GM19467 (cell line): ENCODE results near the gene KNDC1.

ENCODE experiments used
- ATAC-seq: cut with Tn5 transposase; IDR thresholded peaks from one replicate; pipeline ENCODE4 v1.9.1; 2021; ENCODE audit warnings: mild to moderate bottlenecking, moderate library complexity; ENCODE audit not compliant: unreplicated experiment

KNDC1 gene

GRCh38 chr10:133235932-133236331, 75.9 kb downstream of the KNDC1 start:
- no peak for ATAC-seq

DNA sequence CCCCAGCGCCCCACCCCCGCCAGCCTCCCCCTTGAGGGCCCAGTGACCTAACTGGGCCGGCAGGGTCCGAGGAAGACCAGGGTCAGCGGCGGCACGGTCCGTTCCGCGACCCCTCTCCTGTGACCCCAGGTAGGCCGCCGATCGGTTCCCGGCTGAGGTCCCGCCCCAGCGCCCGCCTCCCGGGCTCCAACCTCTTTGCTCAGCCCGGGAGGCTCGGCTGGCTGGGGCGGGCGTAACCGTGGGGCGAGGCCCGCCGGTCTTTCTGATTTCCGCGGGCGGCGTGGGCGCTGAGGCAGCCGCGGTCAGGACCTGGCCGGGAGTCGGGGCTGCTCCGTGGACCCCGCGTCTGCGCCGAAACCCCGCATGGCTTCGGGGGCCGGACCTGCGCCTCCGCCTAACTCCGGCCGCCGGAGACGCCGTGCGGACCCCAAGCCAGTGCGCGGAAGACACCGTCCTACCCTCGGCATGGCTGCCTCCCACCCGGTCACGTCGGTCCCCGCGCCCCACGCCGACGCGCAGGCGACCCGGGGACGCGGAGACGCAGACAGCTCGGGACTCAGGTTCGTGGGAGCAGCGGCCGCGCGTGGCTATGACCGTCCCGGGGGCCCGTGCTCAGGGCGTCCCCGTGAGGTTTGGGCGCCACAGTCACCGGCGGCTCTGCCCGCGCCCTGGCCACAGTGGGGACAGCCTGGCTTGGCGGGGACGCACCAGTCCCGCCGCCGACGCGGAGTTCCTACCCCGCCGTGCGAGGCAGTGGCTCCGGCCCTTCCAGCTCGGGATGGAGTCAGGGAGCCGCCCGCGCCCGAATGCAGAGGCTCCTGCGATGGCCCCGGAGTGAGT, 76.6 kb downstream of the KNDC1 start:
- ATAC-seq = no peak

DNA sequence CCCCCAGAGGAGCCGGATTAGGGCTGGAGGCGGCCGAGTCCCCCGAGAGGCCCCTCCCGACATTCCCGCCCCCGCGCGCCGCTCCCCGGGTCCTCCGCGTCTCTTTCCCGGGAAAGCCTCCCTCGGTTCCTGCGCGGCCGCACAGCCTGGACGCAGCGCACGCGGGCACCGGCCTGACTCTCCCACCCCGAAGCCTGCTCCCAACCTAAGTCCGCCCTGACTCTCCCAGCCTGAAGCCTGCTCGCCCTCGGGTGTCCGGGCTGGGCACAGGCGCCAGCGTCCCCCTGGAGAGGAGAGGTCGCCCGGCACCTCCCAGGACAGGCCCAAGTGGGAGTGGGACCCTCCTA, 77.2 kb downstream of the KNDC1 start:
- no peak for ATAC-seq

GRCh38 chr10:133237588-133238465, 77.8 kb downstream of the KNDC1 start, which contains the start of gene VENTX:
VENTX (plus strand) TSS chr10:133237855; CDS start chr10:133237915, 60 bp downstream.
- no peak for ATAC-seq

GRCh38 chr10:133238466-133238804, 78.4 kb downstream of the KNDC1 start:
- no peak for ATAC-seq

DNA sequence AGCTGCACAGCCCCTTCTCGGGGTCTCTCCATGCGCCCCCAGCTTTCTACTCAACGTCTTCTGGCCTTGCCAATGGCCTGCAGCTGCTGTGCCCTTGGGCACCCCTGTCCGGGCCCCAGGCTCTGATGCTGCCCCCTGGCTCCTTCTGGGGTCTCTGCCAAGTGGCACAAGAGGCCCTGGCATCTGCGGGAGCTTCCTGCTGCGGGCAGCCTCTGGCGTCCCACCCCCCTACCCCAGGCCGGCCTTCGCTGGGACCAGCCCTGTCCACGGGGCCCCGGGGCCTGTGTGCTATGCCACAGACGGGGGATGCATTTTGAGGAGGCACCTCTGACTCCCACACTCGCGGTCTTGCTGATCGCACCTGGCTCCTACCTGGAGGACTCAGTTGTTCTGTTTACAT, 80.0 kb downstream of the KNDC1 start:
- ATAC-seq = no peak

- ATAC-seq = peak; percentile 46
Measured at GRCh38 chr10:133241501-133242205, 81.6 kb downstream of the KNDC1 start.

GRCh38 chr10:133242611-133243356, 82.8 kb downstream of the KNDC1 start:
- ATAC-seq = no peak

DNA sequence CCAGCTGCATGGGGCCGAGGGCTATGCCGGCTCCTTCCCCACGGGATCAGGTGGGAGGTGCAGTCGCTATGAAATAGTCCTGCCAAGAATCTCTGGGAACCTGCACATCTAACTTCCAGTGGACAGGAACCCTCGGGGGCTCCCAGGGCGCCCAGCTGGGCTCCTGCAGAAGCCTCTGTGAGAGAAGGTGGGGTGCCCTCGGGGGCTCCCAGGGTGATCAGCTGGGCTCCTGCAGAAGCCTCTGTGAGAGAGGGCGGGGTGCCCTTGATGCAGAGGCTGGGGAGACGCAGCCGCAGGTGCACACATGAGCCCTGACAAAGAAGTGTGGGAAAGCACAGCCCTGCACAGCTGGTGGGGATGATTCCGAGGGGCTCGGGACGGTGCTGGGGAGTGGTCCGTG, 83.6 kb downstream of the KNDC1 start:
- ATAC-seq = no peak

DNA sequence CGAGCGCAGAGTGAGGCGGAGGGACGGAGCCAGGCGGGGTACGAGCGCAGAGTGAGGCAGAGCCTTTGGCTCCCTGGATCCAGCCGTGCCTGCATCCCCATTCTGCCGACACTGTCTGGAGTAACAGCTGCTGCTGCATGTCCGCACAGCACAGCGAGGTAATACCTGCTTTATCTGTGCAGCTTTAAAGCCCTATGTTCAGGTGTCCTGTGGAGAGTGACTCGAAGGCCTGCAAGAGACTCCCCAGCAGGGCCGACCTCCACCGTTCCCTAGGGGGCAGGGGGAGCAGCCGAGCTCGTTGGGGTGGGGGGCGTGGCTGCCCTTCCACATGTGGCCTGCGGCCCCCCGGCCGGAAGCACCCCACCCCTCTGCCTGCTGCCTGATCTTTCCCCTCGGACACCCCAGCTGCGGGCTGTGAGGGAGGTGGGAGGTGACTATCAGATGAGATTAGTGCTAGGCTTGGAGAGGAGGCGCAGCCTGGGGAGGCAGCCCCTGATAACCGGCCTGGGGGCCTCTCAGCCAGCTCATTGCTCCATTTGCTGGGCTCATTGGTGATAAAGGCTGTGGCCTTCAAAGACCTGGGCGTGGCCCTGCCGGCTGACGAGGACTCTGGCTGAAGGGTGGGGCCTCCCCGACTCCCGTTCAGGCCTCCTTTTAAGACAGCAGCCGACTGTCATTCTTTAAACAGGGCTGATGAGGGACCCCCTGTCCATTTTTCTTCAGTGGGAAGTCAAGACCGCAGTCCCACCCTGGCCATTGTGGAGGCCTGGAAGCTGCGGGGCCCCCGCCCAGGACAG, 85.6 kb downstream of the KNDC1 start:
- no peak for ATAC-seq

GRCh38 chr10:133246236-133246626, 86.2 kb downstream of the KNDC1 start:
- no peak for ATAC-seq

DNA sequence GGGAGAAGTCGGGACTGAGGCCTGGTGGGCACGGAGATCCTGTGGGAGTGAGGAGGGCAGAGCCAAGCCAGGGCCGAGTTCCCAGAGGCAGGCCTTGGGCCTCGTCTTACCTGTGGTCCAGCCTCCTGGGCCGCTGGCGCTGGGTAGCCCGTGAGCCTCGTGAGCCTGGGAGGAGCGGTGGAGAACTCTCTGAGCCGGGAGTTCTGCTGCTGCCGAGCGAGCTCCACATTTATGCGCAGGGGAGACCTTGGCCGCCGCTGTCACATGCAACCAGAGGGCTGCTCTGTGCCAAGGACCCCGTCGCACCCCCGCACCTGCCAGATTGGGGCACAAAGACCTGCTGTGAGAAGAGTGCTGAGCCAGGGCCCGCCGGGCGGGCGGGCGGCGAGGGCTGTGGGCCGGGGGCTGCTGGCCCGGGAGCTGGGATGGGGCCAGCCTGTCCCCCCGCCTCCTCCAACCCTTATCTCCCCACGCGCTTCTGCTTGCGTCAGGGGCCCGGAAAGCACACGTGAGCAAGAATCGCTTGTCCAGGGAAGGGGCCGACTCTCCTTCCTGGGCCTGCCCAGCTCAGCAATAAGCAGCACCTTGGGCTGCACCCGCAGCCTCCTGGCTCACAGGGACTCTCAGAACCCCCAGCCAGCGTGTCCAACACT, 87.8 kb downstream of the KNDC1 start:
- no peak for ATAC-seq

DNA sequence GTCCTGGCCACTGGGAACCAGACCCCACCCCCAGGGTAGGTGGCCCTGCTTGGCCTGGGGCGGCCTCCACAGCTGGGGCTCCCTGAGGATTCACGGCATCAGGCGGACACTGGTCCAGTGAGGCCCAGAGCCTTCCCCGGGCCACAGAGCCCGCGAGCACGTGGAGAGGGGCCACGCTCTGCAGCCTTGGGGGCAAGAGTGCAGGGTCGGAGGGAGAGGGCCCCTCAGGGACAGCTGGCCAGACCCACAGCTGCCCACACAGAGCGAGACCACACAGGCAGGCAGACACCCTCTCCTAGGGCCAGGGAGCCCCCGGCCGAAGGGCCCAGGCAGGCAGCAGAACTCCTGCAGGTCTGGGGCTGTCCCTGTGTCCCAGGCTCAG, 88.3 kb downstream of the KNDC1 start:
- ATAC-seq = no peak

- ATAC-seq = no peak
Measured at GRCh38 chr10:133249094-133249780, 89.2 kb downstream of the KNDC1 start.

DNA sequence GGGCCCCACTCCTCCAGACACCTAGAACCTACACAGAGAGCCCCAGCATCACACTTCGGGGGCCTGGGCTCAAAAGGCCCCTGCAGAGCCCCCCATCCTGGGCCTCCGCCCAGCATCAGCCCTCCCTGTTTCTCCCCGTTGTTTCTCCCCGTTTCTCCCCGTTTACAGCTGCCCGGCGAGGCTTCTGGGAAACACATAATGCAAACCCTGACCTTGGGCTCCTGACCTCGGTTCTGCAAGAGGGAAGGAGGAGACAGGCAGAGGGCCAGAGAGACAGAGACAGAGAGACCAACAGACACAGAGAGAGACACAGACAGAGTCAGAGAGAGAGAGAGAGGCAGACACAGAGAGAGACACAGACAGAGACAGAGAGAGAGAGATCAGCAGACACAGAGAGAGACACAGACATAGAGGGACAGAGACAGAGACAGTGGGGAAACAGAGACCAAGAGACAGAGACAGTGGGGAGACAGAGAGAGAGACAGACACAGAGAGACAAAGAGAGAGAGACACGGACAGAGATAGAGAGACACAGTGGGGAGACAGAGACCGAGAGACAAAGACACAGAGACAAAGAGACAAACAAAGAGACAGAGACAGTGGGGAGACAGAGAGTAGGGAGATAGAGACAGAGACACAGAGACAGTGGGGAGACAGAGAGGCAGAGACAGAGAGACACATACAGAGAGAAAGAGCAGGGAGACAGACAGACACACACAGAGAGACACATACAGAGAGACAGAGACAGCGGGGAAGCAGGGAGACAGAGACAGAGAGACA, 90.1 kb downstream of the KNDC1 start:
- ATAC-seq = no peak

DNA sequence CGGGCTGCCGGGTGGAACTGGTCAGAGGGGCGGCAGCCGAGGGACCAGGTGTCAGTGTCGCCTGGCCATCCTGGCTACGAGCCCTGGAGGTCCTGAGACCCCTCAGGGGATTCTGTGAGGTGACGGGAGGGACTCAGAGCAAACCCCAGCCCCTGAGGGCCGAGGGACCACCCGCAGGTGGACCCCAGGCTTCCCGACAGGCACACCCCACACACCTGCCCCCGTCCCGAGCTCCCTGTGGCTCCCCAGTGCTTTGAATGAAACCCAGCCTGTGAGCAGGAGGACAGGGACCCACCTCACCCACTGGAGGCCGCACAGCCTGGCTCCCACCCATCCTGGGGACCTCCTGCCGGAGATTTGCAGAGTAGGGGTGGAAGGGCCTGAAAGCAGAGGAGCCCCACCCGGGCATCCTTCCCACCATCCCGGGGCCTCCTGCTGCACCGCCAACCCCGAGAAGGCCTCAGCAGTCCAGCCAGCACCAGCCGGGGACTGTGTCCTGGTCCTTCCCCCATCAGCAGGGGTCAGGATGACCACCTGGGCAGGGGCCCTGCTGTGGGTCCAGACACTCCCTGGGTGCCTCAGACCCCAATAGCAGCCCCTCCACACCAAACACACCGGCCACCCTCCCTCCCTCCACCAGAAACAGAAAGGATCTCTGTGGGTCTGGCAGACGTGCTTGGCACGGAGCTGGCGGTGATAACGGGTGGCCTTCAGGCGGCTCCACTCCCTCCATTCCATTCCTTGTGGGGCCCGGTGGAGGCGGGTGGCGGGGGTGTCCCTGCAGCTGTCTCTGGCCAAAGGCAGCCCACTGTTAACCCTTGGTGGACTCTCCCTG, 91.6 kb downstream of the KNDC1 start:
- no peak for ATAC-seq

DNA sequence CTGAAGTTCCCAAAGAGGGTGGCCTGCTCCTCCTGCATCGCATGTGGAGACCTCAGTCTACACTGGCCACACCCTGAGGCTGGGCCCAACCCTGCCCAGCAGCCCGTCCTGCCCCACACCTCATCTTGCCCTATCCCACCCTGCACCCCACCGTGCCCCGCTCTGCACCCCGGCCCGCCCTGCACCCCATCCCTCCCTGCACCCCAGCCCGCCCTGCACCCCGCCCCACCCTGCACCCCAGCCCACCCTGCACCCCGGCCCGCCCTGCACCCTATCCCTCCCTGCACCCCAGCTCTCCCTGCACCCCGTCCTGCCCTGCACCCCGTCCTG, 92.2 kb downstream of the KNDC1 start:
- ATAC-seq = no peak
